OCI-M2 (cell line): ENCODE results near the gene SET.

Experiments
- DNase-seq: peaks from one replicate; lab custom pipeline; 2025; ENCODE audit not compliant: unreplicated experiment; lab: John Stamatoyannopoulos, UW

SET gene

GRCh38 chr9:128707446-128707845, 18.4 kb downstream of the SET start:
- no peak for DNase-seq

DNA sequence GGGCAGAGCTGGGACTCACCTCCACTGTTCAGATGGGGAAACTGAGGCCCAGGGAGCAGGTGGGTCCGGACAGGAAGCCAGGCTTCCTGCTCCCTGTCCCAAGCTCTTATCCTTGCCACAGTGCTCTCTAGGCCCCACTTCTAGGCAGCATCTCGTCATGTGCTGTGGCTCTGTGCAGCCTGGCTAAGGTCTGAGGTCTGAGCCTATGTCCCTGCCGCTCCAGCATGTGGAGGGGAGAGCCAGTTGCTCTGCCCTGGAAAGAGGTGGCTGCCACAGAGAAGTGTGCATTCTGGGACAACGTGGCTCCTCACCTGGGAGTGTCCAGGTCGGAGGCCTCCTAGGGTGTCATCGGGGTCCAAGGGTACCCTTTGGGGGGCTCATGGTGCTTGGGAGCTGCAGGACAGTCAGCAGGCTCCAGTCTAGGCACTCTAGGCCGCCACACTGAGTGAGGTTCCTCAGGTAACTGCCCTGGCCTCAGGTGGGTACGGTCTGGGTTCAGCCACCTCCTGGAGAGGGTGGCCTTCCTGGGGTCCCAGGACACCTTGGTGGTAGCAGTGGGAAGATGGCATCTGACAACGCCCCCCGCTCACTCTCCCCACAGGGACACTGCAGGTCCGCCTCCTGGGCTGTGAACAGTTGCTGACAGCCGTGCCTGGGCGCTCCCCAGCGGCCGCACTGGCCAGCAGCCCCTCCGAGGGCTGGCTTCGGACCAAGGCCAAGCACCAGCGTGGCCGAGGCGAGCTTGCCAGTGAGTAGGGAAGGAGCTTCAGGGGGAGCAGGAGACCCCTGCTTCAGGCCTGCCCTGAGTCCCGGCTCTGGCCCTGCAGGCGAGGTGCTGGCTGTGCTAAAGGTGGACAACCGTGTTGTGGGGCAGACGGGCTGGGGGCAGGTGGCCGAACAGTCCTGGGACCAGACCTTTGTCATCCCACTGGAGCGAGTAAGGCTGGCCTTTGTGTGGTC, 23.7 kb downstream of the SET start:
- DNase-seq, result no peak

- DNase-seq, result no peak
Measured at GRCh38 chr9:128713411-128713780, 24.4 kb downstream of the SET start.

DNA sequence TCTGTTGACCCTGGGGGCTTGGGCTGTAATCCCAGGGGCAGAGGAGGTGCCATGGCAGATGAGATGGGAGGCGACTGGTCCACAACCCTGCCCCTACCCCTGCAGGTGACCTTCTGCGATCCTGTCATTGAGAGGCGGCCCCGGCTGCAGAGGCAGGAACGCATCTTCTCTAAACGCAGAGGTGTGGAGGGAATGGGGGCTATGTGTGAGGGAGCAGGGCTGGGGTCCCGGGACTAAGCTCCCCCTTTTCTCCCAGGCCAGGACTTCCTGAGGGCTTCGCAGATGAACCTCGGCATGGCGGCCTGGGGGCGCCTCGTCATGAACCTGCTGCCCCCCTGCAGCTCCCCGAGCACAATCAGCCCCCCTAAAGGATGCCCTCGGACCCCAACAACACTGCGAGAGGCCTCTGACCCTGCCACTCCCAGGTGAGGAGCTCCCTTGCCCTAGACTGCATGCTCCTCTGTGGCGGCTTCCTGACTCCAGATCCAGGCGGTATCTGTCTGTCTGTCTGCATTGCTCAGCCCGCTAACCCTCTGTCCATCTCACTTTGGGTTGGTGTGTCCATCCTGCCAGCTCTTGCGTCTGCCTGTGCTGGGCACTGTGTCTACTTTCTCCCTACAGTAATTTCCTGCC, 25.0 kb downstream of the SET start:
- no peak for DNase-seq

DNA sequence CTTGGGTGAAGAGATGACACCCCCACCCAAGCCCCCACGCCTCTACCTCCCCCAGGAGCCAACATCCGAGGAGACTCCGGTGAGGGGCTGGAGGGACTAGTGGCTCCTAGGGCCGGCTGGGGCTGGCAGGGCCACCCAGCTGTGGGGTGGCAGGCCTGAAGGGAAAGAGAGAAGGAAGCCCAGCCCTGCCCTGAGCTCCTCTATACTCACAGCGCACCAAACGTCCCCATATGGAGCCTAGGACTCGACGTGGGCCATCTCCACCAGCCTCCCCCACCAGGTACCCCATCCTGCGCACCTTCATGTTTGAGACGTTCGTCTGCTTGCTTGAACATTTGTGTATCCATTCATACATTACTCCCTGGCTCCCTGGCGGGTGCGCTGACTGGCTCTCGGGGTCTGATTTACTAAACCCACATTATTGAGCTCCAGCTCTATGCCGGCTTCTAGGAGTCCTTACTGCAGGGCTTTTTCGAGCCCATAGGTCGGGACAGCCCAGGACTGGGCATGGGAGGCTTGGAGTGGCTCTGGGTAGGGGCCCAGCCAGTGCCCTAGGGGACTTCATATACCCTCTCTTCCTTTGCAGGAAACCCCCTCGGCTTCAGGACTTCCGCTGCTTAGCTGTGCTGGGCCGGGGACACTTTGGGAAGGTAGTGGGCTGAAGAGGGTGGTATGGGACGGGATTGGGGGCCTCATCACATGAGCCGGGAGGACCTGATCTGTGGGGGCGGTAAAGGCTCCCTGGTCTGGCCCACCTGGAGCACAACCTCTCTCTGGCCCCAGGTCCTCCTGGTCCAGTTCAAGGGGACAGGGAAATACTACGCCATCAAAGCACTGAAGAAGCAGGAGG, 25.8 kb downstream of the SET start:
- no peak for DNase-seq

- no peak for DNase-seq
Measured at GRCh38 chr9:128715436-128715750, 26.4 kb downstream of the SET start.

DNA sequence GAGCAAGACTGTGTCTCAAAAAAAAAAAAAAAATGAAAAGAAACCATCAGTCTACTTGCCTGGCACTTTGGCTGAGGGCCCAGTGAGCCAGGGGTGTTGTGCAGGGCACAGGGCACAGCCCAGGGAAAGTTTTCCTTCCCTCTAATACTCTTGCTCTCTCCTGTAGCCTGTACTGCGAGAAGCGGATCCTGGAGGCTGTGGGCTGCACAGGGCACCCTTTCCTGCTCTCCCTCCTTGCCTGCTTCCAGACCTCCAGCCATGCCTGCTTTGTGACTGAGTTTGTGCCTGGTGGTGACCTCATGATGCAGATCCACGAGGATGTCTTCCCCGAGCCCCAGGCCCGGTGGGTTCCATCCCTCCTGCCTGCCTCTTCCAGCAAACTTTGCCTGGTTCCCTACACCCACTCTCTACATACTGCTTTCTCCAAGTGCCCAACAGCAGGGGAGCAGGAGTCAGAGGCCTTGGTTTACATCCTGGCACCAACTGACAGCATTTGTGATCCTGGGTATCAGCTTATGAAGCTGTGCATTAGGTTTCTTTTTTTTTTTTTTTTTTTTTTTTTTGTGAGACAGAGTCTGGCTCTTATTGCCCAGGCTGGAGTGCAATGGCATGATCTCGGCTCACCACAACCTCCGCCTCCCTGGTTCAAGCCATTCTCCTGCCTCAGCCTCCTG, 27.7 kb downstream of the SET start:
- DNase-seq, result no peak

DNA sequence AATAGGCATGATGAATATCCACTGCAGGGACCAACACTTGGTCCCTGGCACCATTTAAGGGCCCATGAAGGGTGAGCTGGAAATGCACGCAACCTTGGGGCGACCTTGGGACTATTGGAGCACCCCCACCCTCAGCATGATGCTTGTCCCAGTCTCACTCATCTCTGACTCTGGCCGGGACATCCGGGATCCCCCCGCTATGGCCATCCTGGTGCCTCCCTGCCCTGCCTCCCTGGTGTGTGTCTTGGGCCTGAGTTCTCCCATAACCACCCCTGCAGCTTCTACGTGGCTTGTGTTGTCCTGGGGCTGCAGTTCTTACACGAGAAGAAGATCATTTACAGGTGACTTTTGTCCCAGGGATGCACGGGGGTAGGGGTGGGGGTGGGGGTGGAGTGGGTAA, 29.0 kb downstream of the SET start:
- no peak for DNase-seq

DNA sequence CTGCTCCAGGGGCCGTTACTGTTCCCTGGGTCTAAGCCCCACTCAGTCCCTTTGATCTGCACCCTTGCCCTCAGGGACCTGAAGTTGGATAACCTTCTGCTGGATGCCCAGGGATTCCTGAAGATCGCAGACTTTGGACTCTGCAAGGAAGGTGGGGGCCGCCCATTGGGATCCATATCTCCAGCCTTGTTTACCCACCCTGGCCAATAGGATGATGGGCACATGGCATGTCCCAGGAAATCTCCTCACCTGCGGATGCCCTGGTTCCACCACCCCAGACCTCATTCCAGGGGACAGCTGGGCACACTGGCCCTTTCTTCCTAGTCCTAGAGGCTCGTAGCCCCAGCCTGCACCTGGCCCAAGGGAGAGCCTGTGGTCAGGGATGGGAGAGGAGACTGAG, 29.5 kb downstream of the SET start:
- DNase-seq, result no peak

DNA sequence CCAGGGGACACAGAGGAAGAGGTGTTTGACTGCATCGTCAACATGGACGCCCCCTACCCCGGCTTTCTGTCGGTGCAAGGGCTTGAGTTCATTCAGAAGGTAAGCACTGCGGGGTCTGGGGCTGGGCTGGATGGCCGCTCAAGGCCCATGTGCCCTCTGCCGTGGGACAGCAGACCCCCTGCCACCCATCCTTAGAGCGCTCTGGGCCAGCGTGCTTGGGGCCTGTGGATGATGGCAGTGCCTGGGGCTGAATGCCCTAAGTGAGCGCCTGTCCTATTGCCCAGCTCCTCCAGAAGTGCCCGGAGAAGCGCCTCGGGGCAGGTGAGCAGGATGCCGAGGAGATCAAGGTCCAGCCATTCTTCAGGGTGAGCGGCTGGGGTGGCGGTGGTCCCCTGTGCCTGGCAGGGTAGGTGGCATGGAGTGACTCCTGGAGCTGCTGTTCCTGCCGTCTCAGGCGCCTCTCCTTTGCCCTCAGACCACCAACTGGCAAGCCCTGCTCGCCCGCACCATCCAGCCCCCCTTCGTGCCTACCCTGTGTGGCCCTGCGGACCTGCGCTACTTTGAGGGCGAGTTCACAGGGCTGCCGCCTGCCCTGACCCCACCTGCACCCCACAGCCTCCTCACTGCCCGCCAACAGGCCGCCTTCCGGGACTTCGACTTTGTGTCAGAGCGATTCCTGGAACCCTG, 31.0 kb downstream of the SET start:
- no peak for DNase-seq

GRCh38 chr9:128720841-128721486, 31.9 kb downstream of the SET start:
- DNase-seq, result no peak

- DNase-seq, result no peak
Measured at GRCh38 chr9:128721487-128722010, 32.5 kb downstream of the SET start.

- DNase-seq, result no peak
Measured at GRCh38 chr9:128722380-128723351, 33.6 kb downstream of the SET start.

- no peak for DNase-seq
Measured at GRCh38 chr9:128723352-128723865, 34.4 kb downstream of the SET start.

DNA sequence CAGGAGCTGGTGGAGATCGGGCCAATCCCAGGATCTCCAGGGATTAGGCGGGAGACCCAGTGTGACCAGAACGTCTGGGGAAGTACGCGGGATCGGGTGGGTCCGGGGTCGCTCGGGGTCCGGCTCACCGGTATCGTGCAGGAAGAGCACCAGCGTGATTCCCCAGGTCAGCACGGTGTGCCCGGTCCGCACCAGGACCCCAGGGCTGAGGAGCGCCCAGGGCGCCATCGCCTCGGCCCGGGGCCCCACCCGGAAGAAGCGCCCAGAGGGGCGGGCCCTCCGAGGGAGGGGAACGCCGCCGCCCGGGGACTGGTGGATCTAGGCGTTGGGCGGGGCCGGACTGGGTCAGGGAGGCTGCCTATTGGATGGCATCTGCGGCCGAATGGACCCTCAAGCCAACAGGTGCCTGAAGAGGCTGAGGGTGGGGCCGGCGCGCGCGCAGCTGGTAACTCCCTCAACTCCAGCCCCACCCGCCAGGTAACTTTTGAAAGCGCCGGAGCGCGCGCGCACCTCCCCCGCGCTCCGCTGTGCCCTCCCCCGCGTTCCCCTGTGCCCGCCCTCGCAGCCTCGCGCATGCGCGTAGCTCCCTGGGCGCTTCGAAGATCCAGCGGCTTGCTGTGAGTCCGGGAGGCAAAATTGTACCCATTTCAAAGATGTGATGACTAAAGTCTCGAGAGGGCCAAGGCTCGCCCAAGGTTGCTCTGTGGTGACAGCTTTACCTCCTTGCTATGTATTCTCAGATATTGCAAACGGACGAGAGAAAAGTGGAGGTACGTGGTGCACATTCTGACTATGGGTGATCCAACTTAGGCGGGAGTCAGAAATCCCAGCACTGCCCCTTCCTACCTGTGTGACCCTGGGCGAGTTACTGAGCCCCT, 35.1 kb downstream of the SET start, which contains the start of gene ZDHHC12:
Gene ZDHHC12 (minus strand): TSS at position 262 of the 878 bp plus-strand sequence. CDS start 34 bp downstream, at position 228.
- peak; percentile 50 for DNase-seq

GRCh38 chr9:128724744-128725211, 35.8 kb downstream of the SET start:
- DNase-seq, result no peak

DNA sequence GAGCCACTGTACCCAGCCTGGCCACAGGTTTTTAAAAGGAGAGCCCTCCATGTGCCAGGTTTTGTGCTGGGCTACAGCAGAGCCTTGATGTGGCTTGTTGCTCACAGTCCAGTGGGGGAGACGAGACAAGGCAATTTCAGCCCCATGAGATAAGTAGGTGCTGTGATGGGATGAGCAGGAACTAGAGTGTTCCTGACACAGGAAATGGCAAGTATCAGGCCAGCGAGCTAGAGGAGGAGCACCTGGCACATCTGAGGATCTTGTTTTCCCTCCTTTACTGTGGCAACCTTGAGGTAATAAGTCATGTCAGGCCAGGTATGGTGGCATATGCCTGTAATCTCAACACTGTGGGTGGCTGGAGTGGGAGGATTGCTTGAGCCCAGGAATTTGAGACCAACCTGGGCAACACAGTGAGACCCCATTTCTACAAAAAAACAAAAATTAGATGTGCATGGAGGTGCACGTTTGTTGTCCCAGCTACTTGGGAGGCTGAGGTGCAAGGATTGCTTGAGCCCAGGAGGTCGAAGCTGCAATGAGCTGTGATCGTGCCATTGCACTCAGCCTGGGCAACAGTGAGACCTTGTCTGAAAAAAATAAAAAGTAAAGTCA, 38.7 kb downstream of the SET start:
- DNase-seq, result no peak
